CD4-positive, alpha-beta T cell treated with Interleukin-4 for 4 hours (primary cell): ENCODE measurements around the gene PLPP4.

ENCODE experiments used
- DNase-seq: peaks from one replicate; pipeline ENCODE4 v3.0.0-alpha.2; 2020

Gene PLPP4

DNA sequence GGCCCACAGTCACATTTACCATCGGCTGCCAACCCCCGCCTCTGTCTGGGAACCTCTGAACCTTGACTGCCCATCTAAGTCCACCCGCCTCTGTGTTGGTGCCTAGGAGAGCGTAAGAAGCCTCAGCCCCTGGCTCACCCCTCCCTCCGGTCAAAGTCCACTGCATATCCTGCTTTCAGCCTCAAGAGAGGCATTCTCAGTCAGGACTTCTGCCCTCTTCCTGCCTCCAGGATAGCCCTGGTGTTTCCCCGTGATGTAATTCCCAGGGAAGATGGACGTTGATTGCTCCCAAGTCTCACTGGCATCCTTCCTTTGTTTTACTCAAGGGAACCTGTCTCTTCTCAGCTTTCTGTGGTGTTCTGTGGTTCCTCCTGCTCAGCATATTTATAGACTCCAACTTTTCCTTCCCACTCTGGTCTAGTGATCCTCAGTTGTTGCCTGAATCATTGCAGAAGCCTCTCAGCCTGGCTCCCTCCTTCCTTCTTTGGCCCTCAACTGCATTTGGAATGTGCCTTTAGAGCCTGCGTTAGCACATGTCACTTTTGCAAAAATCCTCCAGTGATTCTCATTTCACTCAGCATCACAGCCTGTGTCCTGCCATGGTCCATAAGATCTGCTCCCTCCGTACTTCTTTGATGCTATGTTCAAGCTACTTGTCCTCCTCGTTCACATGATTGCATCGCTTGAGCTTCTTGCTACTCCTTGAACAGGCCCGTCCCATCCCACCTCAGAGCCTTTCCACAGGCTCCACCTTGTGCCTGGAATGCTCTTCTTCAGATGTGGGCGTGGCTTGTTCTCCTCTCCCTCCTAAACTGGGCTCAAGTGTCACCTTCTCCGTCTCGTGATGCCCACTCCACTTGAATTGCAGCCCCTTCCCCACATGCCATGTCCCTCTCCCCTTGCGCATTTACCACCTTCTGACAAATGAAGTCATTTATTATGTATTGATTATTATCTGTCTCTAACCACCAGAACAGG is 124.2 kb downstream of the PLPP4 start:
- DNase-seq, result no peak

GRCh38 chr10:120582753-120583152 is 125.7 kb downstream of the PLPP4 start:
- DNase-seq, result no peak

DNA sequence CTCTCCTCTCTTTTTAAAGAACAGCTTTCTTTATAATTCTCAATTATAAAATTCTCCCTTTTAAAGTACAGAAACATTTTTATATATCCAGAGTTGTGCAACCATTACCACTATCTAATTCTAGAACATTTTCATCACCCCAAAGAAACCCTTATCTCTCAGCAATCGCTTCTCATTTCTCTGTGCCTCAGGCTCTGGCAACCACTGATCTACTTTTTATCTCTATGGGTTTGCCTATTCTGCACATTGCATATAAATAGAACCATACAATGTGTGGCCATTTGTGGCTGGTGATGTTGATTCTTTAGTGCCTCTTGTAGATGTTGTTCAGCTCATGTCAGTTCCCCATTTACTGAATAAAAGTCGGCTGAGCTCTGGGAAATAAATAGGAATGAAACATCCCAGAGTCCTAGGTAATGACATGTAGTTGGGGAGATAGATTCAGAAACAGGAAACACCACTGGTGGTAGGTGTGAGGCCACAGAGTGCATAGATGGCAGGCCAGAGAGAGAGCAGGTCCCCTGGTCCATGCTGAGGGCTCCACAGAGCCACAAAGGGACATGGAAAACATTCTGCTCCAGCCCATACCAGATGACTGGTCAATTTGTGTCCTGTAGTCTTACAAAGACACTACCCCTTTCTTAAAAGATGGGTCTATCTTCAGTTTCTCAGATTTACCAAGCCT is 126.5 kb downstream of the PLPP4 start:
- no peak for DNase-seq

GRCh38 chr10:120584786-120585185 is 127.8 kb downstream of the PLPP4 start:
- DNase-seq, result no peak

GRCh38 chr10:120586471-120586872 is 129.4 kb downstream of the PLPP4 start:
- no peak for DNase-seq

DNA sequence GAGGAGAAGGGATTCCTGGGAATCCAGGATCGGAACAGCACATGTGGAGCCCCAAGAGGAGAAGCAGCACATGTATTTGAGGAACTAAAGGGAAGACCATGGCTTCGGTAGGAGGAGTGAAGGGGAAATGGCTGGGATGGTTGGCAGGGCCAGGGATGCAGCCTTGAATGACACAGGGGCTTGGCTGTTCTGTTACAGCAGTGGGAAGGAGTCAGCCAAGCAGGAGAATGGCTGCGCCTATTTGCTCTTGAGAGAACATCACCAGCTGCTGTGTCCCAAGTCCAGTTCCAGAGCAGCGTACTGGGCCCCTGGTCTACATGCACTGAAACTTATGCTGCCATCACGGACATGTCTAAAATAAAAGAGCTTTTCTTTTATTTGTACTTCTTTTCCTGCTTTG is 130.0 kb downstream of the PLPP4 start:
- no peak for DNase-seq

GRCh38 chr10:120588311-120588710 is 131.3 kb downstream of the PLPP4 start:
- no peak for DNase-seq

- DNase-seq, result no peak
Observed at GRCh38 chr10:120593693-120594092, 136.7 kb downstream of the PLPP4 start.

- DNase-seq, result no peak
Observed at GRCh38 chr10:120597902-120598301, 140.9 kb downstream of the PLPP4 start.

DNA sequence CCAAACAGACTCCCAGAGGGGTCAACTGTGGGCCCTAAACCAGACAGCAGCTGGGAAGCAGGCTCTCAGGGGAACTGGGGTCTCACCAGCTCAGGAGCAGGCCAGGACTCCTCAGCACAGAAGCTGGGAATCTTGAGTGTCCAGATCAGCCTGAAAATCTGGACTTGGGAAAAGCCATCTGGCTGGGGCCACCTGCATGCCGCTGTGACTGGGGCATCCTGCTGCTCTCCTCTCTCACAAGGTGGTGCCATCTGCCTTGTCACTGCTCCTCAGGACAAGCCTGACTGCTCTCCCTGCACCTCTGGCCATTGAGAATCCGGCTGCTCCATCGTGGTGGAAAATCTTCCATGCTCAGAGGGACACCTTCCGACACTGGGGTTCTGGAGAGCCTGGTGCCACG is 141.4 kb downstream of the PLPP4 start:
- DNase-seq, result no peak

DNA sequence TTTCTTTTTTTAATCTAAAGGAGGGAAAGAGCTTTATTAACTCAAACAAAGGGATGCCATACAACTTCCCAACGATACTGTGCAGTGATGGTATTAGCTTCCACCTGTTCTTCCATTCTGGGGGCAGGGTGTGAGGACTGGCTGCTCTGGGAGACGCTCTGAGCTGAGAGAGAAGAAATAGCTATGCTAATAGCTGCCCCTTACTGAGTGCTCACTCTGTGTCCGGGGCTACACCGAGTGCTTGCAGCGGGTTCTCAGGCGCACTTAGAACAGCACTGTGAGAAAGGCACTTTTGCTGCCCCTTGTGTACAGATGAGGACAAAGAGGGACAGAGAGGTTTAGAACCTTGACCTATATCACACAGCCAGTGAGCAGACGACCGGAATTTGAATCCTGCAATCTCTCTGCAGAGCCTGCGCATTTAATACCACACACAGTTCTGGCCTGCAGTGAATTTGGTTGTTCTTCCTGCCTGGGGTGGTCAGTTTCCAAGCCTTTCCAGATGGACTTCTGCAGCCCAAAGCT is 142.2 kb downstream of the PLPP4 start:
- DNase-seq, result no peak

DNA sequence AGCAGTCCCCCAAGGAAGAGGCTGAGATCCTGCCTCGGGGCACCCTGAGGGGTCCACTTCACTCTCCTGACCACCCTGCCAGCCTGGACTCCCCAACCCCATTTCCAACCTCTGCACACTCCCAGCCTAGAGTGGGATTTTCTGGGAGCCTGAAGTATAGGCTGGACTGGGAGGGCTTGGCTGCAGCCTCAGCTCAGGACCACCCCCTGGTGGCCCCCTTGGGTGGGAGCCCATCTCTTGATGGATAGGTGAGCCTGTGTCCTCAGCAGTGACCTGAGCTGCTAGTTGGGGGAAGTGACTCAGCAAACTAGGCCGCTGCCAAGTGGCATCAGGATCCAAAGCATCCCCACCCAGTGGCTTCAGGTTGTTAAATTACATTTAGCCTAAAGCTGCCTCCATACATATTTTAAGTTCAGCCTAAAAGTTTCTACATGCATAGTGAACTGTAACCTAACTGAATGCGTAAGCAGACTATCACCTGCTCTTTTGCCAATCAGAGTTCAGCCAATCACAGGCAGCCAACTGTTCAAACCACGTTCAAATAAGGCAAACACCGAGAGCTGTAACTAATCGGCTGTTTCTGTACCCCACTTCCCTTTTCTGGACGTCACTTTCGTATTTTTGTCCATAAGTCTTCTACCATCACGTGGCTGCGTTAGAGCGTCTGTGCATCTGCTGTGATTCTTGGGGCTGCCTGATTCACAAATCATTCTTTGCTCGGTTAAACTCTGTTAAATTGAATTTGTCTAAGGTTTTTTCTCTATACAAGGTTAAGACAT is 144.0 kb downstream of the PLPP4 start:
- no peak for DNase-seq

GRCh38 chr10:120601999-120602398 is 145.0 kb downstream of the PLPP4 start:
- no peak for DNase-seq

DNA sequence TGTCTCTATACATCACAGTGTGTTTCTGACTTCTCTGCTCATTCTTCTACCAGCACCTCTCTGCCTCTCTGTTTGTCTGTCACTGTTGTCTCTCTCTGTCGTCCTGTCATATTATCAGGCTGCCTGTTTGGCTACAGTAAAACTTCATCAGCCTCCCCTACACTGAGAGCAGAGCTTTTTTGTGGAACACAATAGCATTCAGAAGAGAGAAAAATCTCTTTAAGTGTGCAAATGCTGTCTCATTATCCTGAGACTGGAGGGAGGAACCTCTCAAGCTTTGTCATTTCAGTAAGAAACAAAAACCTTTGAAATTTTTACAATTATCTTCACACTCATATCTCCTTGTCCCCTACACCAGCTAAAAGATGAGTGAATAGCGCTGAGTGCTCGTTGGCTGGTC is 148.4 kb downstream of the PLPP4 start:
- no peak for DNase-seq

DNA sequence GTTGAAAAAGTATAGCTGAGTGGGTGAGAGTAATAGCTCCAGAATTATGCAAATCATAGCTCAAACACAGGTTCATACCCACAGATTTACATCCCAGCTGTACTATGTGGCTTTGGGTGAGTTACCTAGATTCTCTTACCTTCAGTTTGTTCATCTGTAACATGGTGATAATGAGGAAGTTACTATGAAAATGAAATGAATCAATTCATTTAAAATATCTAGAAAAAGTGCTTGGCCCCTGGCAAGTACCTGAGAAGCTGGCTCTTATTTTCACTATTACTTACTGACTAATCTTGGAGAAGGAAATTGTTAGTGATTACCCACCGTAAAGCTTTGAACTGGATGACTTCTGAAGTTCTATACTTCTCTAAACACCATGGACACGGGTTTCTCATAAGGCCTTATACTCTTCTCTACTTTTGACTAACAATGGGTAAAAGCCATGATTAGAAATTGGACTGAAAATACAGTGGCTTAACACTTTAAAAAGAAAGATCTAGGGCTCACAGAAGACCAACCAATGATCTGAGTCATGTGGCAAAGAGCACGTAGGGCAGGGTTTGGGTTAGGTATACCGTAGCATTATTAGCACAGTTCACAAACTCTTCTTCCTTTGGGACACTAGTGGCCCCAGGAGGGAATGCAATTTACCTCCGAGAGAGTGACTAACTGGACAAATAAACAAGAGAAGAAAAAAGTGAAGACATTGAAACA is 149.2 kb downstream of the PLPP4 start:
- DNase-seq, result no peak

DNA sequence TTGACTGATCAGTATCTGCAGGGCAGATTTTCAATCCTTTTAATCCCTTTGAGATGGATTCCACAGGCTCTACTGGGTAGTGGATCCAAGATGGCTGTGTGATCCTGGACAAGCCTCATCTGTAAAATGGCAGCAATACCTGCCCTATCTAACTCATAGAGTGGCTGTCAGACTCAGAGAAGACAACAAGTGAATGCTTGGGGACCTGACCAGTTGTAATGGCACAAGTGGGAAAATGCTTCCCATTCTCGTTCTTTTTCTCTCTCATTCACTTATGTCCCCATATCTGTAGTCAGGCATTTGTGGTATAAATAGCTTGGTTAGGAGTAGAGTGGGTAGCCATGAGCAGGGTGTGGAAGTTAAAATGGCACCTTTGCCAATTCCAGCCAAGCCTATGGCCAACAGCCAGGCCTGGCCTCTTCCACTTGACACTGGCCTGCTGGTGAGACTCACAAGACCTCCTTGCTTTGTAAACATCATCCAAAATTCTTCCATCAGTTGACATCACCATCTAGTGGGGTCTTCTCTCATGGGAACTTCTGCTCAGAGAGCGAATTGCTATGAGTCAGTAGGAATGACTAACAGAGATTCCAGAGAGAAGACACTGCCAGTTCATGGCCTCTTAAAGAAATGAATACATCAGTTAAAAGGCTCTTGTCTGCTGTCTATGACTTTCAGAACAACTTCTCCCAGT is 150.1 kb downstream of the PLPP4 start:
- no peak for DNase-seq

GRCh38 chr10:120607710-120608703 is 151.0 kb downstream of the PLPP4 start:
- no peak for DNase-seq

- no peak for DNase-seq
Observed at GRCh38 chr10:120609006-120609405, 152.0 kb downstream of the PLPP4 start.

DNA sequence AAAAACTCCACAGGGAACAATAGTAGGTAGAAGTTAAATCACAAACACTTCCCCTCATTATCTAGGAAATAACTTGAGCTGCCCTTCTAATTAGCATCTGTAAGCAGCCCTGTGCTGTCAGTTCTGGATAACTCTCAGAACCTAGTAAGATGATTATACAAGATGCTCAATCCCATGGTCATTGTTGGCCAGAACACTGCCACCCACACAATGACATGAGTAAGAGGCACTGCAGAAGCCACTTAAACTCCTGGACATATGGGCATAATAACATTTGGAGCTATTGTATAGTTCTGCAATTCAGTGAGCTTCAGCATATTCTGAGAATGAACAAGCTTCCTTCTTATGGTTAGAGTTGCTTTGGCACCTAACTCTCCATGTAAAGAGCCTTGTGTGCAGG is 153.8 kb downstream of the PLPP4 start:
- no peak for DNase-seq

DNA sequence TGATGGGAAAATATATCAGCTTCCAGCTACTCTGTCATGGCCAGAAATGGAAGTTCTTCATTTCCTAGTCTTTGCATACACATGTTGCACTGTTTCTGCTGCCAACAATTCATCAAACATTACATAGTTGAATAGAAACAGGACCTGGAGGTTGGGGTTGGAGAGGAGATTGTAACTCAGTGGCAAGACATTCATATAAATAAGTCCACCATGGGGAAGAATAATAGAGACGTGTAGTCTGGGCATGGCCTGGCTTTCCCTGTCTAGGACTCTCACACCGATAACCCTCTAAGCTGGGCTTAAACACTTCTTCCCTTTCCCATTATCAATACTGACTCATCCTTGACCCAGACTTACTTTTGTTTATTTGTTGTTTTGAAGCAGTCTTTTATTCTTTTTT is 155.7 kb downstream of the PLPP4 start:
- DNase-seq, result no peak

GRCh38 chr10:120613180-120613579 is 156.2 kb downstream of the PLPP4 start:
- DNase-seq, result no peak
